Measurements from ENCODE around the gene LRFN2.

LRFN2 gene

DNA sequence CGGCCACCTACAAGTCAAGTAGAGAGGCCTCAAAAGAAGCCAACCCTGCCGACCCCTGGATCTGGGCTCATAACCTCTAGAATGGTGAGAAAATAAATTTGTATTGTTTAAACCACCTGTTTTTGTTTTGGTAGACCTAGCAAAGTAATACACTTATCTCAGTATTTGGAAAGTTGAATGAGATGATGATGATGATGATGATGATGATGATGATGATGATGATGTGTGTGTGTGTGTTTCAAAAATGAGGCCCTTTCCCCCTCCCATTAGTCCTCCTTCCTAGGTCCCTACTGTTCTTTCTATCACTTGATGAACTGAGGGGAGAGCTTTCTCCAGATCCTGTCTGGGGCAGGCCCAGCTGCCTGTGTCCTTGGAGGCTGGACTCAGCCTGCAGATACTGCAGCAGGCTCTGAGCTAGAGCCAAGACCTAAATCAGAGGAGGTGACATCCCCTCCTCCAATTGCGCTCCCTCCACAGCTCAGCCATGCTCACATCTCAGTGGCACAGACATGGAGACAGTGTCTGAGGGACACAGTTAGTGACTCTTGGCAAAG lies 120.1 kb downstream of the LRFN2 start:
- no peak for DNase-seq

DNA sequence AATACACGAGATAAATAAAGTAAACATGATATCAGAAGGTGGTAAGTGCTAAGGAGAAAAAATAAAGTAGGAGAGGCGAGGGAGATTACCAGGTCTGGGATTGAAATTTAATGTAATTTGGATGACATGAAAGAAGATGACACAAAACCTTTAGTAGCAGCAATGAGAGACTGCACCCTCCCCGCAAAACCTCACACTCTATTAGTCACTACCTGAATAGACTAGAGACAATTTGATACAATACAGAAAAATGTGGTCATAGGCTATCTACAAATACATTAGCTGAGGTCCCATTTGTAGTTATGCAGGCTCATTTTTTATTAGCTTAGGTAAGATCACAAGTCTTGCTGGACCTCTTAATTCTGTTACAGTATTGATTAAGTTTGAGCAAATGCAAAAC lies 125.5 kb downstream of the LRFN2 start:
- no peak for DNase-seq

DNA sequence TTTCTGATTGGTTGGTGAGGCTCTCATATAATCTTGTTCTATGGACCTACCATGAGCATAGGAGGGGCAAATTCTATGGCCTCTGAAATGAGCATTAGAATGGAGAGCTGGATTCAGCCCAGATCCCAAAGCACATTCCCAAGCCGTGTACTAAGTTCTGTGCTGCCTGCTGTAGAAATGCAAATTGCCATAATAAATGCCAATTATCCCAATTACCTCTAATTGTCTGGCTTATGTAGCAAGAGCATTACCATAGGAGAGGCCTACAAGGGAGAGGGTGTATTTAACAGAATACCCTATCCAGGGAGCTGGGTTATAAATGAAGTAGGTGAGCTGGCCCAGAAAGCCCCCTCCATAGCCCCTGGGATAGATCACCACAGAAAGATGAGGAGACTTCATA lies 126.8 kb downstream of the LRFN2 start:
- DNase-seq: no peak

DNA sequence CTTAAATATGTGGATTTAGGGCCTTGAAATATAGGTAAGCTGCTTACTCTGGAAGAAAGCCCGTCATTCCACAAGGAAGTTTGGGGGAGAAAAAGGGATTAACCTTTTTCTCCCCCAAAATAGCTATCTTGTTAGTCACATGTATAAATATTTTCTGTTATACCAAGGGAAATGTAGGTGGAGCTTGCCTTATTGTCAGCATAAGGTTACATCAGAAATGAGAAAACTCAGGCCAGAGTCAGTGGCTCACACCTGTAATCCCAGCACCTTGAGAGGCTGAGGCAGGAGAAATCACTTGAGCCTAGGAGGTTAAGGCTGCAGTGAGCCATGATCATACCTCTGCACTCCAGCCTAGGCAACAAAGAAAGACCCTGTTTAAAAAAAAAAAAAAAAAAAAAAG lies 129.9 kb downstream of the LRFN2 start:
- no peak for DNase-seq

DNA sequence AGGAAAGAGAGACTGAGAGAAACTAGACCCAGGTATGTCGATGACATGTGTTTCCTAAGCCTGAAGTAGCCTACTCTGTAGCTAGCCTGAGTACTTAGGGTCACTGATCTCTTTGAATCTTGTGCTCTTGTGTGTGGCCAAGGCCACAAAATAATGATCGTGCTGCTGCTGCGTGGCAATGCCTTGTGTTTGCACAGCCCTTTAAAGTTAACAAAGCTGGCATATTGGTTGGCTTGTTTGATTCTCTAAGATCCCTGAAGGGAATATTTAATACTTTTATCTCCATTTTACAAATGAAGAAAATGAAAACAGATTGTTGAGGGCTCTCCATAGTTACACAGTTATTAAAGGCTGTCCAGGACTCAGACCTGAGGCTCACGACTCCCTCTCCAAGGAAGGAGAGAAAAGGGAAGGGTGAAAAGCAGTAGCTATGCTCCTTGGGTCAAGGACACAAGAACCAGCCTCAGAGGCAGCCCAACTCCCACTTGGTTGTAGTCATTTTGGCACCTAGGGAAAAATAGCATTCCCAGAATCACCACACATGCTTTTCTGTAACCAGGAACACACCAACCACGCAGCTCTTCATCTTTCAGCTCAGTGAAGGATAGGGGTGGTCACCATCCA lies 130.7 kb downstream of the LRFN2 start:
- DNase-seq: no peak

DNA sequence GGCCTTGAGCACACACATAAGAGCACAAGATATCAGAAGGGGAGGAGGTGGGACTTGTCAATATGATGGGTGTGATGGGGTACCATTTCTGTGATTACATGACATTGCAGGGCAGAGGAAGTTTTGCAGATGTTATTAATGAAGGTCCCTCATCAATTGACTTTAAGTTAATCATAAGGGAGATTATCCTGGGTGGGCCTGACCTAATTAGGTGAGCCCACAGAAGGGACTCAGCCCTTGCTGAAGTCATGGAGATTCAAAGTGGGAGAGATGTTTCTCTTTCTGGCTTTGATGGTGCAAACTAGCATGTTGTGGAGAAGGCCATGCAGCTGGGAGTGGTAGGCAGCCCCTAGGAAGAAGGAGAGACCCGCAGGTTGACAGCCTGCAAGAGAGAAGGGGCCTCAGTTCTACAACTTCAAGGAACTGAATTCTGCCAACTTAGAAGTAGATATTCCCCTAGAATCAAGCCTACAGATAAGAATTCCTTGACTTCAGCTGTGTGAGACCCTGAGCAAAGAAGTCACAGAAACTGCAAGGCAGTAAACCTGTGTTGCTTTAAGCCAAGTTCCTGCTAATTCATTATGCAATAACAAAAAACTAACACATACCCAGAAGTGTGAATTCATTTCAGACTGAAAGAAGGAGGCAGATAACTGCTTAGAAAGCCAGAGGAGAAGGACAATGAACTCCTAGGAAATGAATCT lies 131.3 kb downstream of the LRFN2 start:
- DNase-seq: no peak

DNA sequence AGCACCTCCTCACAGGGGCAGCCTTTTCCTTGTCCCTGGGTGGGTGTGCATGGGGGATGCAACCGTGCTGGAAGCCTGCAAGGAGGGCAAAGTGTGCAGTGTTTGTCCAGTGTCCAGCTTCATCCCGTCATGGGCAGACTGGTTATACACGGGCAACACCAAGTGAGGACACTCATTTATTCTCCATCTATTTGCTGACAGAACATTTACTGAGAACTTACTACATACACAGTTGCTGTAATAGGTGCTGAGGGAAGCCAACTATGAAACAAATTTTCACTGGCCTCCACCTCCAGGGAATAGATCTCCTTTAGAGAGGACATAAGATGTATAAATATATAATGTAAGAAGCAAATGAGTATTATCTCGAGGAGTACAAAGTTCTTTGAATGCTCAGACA lies 136.7 kb downstream of the LRFN2 start:
- no peak for DNase-seq

DNA sequence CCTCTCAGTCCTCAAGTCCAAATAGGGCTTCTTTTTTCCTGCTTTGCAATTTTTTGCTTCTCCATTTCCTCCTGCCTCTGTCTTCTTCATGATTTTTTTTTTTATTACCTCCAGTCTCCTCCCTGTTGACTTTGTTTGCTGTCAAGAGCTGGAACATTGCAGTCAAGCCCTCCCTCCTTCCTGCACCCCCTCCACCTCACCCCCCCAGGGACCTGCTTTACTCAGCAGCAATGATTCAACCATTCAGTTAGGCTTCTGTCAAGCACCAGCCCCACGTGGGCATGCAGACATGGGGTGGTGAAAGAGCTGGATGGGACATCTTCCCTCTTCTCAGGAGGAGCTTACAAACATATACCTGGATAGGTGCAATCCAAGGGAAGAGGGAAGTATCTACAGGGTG lies 142.4 kb downstream of the LRFN2 start:
- no peak for DNase-seq

DNA sequence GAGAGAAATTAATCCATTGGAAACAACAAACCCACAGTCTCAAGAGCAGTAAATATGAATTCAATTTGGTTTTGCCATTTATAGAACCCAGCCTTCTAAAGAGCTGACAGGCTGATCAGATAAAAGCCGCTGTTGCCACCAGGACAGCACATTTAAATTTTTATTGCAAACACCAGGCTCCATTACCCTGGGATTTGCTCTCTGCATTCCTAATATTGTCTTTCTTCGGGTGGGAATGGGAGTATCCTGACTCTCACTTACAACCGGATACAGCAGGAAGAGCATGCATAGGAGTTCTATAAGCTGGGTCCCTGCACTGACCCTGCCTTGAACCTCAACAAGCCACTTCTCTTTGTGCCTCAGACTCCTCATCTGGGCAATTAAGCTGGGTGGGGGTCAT lies 142.9 kb downstream of the LRFN2 start:
- no peak for DNase-seq

DNA sequence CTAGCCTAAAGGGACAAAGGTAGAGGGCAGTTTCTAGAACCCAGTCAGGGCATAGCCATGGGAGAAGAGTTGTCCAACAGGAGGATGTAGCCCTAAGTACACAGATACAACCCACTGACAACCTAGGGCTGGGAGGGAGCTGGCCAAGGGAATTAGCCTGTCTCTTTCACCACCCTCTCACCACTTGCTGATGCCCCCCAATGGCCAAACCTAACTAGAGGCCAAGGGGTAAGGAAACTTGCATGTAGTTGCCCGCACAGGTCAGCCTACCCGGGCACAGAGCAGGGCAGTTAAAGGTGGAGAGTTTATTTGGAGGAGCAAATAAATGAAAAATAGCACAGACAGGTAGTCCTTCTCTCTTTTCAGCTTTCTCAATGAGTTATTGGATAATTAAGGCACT lies 143.3 kb downstream of the LRFN2 start:
- no peak for DNase-seq

DNA sequence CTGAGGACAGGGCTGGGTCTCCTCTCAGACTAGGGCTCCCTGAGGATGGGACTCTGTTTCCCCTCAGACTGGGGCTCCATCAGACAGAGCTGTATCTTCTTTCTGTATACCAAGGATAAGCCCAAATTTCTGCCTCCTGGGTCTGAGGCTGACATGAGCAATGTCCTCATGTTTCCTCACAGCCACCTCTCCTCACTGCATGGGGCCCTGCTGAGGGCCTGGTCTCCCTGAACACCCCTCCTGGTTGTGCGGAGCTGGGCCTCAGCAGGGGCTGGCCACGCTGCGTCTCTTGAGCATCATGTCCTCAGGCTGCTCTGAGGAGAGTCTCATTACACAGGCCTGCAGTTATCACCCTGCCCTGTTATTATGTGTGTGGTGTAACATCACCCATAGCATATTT lies 144.6 kb downstream of the LRFN2 start:
- no peak for DNase-seq

DNA sequence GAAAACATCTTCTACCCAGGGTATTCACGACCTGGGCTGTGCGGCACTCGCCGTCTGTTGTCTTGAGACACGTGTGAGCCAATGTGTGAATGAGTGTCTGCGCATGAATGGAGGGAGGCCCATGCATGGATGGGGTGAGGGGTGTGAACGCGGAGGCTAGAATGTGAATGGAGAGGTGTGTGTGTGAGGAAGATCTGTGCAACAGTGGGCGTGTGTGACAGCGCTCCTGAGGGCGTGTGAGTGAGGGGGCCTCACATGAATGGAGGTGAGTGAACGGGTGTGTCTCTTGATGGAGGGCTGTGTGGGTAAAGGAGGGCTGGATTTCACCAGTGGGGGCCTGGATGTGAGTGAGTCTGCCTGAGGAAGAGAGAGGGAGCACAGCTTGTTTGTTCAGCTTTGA lies 146.0 kb downstream of the LRFN2 start:
- no peak for DNase-seq

DNA sequence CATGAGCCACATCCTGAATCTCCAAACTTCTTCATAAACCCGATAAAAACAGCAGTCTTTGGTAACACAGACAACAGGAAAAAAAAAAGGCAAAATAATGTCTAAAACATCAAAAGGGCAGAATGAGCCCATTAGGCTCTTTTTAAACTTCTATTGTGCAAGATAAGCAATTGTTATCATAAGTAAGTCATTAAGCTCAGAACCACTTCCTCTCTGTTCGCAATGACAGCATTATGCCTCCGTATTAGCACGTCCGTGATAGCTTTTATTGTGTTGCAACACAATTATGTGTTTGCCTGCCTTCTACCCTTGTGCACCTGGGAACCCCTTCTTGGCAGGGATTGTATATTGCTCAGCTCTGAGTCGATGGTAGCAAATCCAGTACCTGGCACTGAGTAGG lies 147.1 kb downstream of the LRFN2 start:
- DNase-seq: peak; percentile 18

DNA sequence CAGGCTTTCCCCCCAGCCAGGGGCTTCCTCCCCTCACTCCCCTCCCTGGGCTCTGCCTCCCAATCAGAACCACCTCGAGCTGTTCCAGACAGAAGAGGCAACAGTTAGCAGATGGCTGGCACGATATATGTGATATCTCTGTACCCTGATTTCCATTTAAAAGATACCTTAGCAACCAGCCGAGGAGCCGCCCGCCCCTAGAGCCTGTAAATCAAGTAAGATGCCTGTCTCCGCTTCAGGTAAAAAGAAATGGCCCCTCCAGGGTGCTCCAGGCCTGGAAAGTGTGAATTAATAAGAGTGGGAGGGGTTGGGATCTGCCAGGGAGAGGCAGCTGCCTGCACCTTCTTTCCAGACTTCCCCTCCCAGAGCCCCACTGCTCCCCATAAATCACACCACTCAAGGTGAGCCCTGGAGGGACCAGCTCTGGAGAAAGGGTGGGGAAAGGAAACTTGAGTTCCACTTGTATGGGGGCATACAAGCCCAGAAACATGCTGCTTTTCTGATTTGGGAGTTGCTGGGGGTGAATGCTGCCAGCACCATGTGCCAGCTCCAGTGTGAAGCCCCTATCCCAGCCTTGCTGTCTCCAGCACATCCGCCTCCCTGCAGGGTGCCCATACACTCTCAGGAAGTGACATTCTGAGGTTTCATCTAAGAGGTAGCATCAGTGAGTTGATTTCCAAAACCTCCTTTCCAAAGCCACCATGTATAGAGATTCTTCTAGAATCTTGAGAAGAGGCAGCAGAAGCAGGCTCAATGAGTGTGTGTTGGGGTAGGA lies 148.0 kb downstream of the LRFN2 start:
- peak; percentile 20 for DNase-seq

DNA sequence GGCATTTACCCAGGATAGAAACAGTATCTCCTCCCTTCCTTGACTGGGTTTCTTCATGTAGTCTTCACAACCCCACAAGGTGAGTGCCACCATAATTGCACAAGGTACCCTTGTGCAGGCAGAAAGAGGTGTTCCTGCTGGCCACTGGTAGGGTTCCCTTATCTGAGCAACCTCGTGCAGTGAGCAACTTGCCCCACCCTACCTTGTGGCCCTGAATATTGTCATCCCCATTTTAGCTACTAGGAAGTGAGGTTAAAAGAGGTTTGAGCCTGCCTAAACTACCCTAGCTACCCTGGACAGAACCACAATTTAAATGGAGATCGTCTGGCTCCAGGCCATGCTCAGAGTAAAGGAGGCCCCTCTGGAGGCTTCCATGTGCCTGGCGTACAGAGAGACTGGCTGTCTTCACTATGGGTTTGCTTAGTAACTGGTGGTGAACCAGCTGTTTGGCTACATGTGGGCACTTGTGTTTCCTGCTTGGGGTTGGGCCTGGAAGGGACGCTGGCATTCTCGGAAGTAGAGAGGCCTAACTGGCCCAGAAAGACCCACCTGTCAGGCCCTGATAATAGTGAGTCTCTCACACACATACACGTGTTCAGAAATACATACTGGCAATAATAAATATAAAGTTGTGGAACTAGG lies 148.8 kb downstream of the LRFN2 start:
- DNase-seq: peak; percentile 62

DNA sequence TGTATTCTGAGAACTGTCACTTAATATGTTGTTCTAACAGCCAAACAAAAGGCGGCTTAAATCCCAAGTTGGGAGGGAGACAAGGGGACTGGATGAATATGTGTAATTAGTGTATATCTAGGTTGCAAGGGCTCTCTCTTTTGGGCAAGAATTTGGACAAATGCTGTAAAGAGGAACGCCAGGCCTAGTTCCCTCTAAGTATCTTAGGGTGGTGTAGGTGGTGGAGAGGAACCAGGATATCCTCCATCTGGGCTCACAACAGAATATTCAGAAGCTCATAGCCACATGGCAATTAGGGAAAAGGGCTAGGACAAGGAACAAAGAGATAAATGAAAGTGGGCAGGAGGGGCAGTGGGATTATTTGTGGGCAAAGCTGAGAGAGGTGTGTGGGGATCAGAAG lies 149.5 kb downstream of the LRFN2 start:
- no peak for DNase-seq

DNA sequence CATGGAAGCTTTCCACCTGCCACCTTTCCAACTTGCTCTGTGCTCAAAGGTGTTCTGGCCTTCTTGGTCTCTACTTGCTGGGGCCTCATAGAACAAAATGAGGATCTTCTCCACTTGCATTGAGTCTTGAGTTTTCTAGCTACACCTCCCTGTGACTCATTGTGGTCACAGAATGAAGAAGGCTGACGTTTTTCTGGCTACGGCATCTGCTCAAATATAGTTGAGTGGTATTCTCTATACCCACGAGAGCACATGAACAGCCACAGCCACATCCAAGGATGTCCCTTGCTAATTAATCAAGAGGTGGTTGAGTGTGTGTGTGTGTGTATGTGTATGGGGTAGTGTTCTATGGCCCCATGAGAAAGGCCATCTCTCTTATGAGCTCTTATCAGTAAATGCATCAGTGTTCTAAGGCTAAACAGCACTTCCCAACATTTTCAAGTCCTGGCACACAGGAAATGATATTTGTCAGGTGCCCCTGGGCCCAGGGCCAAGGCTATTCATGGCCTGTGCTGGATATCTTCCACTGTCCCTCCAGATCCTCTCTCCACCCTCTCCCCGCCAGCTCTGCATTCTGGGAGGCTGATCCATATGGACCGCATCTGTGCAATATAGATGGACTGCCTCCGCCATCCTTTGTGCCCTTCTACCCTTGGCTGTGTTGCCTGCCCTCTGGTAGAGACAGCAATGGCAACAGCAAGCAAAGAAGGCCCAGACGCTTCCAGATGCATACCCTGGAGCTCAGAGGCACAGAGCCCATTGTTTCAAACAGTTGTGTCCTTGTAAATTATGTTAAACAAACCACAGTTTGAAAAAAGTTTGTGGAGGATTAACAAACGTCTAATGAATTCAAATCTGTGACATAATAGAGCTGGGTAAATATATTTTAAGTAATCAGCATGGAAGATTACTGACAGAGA lies 150.2 kb downstream of the LRFN2 start:
- DNase-seq: peak; percentile 63

DNA sequence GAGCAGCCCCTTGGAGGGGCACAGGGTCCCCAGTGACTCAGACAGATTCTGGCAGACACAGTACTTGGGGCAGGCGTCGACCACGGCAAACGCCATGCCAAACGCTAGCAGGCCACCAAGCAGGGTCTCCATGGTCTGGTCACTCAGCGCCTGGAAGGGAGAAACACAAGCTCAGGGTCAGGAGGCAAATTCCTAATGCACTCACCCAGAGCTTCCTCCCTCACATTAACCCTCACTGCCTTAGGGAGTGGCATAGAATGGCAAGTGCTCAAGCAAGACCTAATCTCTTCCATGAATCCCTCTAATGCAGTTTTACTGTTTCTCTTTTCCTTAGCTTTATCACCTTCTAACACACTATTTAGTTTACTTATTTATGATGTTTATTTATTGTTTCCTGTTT lies 154.2 kb downstream of the LRFN2 start:
- no peak for DNase-seq

DNA sequence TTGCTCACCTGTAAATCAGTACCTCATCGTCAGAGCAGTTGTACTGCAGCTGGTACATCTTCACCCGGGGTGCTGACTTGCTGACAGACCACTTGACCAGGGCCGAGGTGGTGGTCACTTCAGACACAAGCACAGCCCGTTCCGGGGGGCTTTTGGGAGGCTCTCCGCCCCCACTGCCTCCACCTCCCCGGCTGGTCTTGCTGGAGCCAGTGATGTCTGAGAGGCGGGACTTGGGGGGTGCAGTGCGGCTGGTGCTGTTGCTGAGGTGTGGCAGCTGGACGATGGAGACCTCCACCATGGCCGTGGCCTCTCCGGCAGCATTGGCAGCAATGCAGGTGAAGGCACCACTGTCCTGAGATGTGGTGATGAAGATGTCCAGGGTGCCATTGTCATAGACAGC lies 155.5 kb downstream of the LRFN2 start:
- DNase-seq: no peak

DNA sequence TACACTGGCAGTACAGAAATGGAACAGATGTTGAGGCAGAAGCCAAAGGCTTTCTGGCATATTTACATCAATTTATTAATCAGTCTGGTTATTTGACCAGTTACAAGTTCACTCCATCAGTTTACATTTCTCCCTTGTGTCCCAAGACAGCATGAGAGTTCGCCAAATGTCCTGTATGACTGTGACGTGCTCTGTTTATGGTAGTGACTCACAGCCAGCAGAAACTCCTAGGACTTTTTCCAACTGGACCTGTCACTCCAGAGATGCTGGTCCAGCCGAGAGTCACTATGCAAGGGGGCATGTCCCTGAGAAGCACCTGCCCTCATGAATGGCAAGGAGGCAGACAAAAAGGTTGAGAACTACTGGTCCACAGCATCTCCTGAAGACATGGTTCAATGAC lies 160.0 kb downstream of the LRFN2 start:
- no peak for DNase-seq

DNA sequence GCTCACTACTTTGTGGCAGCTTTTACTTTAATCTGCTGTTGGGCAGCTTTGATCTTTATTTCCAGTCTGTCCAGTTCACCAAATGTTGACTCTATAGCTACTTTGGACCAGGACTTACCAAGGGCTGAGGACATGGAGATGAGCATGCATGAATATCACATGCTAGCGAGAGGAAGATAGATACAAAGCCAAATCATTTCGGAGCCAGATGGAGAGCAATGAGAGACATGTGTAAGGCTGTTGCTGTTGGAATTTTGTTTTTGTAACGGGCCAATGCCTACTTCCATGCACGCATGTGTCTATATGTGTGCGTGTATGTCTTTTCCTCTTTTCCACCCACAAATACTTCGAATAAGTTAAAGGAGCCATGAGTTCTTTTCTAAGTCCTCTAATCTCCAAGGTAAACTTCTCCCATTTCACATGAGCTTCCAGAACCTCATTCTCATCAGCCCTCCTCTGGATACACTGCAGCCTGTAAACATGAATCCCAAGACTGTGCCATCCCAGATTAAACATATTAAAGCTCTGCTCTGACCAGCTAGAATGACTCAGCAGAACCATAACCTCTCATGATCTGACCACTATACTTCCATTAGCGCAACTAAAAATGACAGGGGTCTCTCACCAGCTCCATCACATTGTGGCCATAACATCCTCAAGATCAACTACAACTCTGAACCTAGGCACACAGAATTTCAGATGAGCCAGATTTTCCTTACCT lies 160.7 kb downstream of the LRFN2 start:
- no peak for DNase-seq
